Cardiac fibroblast (primary cell): ENCODE results near the gene P2RY6.

Experiments
- DNase-seq, 2 donors: peaks; one replicate each; pipeline versions ENCODE4 v3.0.0 to v3.0.0-alpha.2; 2010; ENCODE audit warnings: low read depth in 2 of 2
- H3K4me3 ChIP-seq, 2 donors: replicated peaks in 1 of 2; 1 replicate in 1 of 2; 2 replicates in 1 of 2; pipeline ENCODE4 v1.5.1; 2011; ENCODE audit warnings: low read depth in 2 of 2, low read length in 2 of 2, mild to moderate bottlenecking in 2 of 2, moderate library complexity in 1 of 2
- TF ChIP-seq, protein P1 (sequence below): IDR thresholded peaks from one replicate; pipeline ENCODE4 v1.5.1; 2011; ENCODE audit warnings: low read depth, mild to moderate bottlenecking, low read length, inconsistent platforms

P2RY6 gene

GRCh38 chr11:73307323-73308002, 35.3 kb downstream of the P2RY6 start:
- DNase-seq = peak; percentile 99
- peak overlapping the region; percentile 64 to 67 for H3K4me3 ChIP-seq

DNA sequence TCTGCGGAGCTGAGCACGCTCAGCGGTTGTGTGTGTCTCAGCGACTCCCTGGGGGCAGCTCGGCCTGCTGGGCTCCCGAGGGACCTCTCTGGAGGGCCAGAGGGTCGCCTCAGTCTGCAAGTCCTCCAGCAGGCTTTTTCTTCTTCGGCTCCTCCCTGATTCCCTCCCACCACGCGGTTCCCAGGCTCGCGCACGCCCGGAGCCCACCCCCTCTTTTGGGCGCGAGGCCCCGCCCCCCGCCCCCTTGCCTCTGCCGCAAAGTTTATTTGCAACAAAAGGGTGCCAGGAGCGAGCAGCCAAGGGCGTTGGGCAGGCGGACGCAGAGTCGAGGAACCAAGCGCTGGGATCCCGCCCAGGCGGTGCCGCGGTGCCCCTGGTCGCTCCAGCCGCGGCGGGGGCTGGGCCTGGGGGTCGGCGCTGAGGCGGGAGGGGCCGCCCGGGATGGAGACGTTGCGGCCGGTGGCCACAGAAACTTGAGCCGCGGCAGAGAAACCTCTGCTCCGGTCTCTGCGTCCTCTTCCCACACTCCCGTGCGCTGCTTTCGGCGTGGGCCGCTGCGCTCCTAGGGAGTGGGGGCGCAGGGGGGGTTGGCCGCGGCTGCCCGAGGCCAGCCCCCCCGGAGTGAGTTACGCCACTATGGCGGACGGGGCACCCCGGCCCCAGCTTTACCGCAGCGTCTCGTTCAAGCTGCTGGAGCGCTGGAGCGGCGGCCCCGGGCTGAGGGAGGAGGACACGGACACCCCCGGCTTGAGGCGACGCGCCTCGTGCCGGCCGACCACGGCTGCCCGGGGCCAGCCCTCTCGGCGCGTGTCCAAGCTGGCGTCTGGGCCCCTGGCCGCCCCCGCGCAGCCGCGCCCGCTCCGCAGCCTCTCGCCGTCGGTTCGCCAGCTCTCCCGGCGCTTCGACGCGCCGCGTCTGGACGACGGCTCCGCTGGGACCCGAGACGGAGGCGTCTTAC, 36.1 kb downstream of the P2RY6 start, which contains the start of gene ARHGEF17:
ARHGEF17 (plus strand) TSS at position 274 of the 958 bp plus-strand sequence; CDS start at position 637, 363 bp downstream.
- peak in 1 of 2 donors; percentile 87 for DNase-seq

More at GRCh38 chr11:73307323-73308002, 35.3 kb downstream of the P2RY6 start:
- TF ChIP-seq, protein P1, sequence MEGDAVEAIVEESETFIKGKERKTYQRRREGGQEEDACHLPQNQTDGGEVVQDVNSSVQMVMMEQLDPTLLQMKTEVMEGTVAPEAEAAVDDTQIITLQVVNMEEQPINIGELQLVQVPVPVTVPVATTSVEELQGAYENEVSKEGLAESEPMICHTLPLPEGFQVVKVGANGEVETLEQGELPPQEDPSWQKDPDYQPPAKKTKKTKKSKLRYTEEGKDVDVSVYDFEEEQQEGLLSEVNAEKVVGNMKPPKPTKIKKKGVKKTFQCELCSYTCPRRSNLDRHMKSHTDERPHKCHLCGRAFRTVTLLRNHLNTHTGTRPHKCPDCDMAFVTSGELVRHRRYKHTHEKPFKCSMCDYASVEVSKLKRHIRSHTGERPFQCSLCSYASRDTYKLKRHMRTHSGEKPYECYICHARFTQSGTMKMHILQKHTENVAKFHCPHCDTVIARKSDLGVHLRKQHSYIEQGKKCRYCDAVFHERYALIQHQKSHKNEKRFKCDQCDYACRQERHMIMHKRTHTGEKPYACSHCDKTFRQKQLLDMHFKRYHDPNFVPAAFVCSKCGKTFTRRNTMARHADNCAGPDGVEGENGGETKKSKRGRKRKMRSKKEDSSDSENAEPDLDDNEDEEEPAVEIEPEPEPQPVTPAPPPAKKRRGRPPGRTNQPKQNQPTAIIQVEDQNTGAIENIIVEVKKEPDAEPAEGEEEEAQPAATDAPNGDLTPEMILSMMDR = peak; percentile 80

DNA sequence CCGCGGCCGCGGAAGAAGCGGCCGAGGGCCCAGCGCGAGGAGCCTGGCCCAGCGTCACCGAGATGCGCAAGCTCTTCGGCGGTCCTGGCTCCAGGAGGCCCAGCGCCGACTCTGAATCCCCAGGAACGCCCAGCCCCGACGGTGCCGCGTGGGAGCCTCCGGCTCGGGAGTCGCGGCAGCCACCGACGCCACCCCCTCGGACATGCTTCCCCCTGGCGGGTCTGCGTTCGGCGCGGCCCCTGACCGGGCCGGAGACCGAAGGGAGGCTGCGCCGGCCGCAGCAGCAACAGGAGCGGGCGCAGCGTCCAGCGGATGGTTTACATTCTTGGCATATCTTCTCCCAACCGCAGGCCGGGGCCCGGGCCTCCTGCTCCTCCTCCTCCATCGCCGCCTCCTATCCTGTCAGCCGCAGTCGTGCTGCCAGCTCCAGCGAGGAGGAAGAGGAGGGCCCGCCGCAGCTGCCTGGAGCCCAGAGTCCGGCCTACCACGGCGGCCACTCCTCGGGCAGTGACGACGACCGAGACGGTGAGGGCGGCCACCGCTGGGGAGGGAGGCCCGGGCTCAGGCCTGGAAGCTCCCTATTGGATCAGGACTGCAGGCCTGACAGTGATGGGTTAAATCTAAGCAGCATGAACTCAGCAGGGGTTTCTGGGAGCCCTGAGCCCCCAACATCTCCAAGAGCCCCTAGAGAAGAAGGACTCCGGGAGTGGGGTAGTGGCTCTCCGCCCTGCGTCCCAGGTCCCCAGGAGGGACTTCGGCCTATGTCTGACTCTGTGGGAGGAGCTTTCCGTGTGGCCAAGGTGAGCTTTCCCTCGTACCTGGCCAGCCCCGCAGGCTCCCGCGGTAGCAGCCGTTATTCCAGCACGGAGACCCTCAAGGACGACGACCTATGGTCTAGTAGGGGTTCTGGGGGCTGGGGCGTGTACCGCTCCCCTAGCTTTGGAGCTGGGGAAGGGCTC, 37.1 kb downstream of the P2RY6 start:
- peak overlapping the region; percentile 67 to 71 for H3K4me3 ChIP-seq
- TF ChIP-seq, protein P1 = no peak
- DNase-seq = peak; percentile 98 to 99

More for the DNA sequence above, 36.1 kb downstream of the P2RY6 start, which contains the start of gene ARHGEF17:
- peak within 1 kb of the TSS; percentile 67 to 71 for H3K4me3 ChIP-seq
- TF ChIP-seq, protein P1 = no peak

GRCh38 chr11:73310076-73310475, 37.9 kb downstream of the P2RY6 start:
- H3K4me3 ChIP-seq = peak overlapping the region; percentile 67 to 71
- TF ChIP-seq, protein P1 = no peak
- DNase-seq = no peak

DNA sequence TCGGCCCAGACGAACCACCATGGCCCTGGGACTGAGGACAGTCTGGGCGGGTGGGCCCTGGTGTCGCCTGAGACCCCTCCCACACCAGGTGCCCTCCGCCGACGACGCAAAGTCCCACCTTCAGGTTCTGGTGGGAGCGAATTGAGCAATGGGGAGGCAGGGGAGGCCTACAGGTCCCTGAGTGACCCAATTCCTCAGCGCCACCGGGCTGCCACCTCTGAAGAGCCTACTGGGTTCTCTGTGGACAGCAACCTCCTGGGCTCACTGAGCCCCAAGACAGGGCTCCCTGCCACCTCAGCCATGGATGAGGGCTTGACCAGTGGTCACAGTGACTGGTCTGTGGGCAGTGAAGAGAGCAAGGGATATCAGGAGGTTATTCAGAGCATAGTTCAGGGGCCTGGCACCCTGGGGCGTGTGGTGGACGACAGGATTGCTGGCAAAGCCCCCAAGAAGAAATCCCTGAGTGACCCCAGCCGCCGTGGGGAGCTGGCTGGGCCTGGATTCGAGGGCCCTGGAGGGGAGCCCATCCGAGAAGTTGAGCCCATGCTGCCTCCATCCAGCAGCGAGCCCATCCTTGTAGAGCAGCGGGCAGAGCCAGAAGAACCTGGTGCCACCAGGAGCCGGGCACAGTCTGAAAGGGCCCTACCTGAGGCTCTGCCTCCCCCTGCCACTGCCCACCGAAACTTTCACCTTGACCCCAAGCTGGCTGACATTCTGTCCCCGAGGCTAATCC, 38.7 kb downstream of the P2RY6 start:
- TF ChIP-seq, protein P1 = no peak
- peak overlapping the region; percentile 44 to 67 for H3K4me3 ChIP-seq
- DNase-seq = no peak
